Spleen (tissue), 7 donors: ENCODE measurements around the gene DPF3.

Experiments
- CTCF ChIP-seq, 11 experiments: fragments of 200-600 bp in 7 of 11; fragments of 450-650 bp in 4 of 11; sonication (generic) in 4 of 11; IDR thresholded peaks in 8 of 11; conservative IDR thresholded peaks in 3 of 11; 1 replicate in 7 of 11; 2 replicates in 4 of 11; pipeline versions ENCODE4 v1.4.0 to v1.8.0; 2016 to 2021; ENCODE audit warnings: antibody characterized with exemption in 11 of 11, inconsistent platforms in 4 of 11, mild to moderate bottlenecking in 1 of 11
- POLR2A ChIP-seq, 3 donors: fragments of 450-650 bp; IDR thresholded peaks; one replicate each; pipeline ENCODE4 v1.5.1; 2017; ENCODE audit warnings: antibody characterized with exemption in 3 of 3, mild to moderate bottlenecking in 1 of 3
- POLR2AphosphoS5 ChIP-seq, 3 donors: sonication (generic); formaldehyde crosslinking; IDR thresholded peaks; one replicate each; pipeline ENCODE4 v1.5.1; 2017; ENCODE audit warnings: antibody characterized with exemption in 3 of 3
- donor health status: DM: no; HTN: no; CAD: no; lungs with moderate emphysema.
- donor health status: DM: no; HTN: no; CAD: no.
- donor health status: DM: no; HTN: no; CAD: no.

GRCh38 chr14:72888636-72889201 lies 5.2 kb downstream of the DPF3 start:
- TF ChIP-seq POLR2AphosphoS5 (IDR thresholded peaks at IDR 0.05) (no peak), CTCF (IDR thresholded peaks at IDR 0.05 in 8 of 11, conservative IDR thresholded peaks at IDR 0.05 in 3 of 11) (no peak), POLR2A (IDR thresholded peaks at IDR 0.05) (no peak)
